ENCODE results near the gene AMZ1.
A peak's percentile ranks its signal among the peaks of the same experiment; 100 is the strongest.

Gene AMZ1

DNA sequence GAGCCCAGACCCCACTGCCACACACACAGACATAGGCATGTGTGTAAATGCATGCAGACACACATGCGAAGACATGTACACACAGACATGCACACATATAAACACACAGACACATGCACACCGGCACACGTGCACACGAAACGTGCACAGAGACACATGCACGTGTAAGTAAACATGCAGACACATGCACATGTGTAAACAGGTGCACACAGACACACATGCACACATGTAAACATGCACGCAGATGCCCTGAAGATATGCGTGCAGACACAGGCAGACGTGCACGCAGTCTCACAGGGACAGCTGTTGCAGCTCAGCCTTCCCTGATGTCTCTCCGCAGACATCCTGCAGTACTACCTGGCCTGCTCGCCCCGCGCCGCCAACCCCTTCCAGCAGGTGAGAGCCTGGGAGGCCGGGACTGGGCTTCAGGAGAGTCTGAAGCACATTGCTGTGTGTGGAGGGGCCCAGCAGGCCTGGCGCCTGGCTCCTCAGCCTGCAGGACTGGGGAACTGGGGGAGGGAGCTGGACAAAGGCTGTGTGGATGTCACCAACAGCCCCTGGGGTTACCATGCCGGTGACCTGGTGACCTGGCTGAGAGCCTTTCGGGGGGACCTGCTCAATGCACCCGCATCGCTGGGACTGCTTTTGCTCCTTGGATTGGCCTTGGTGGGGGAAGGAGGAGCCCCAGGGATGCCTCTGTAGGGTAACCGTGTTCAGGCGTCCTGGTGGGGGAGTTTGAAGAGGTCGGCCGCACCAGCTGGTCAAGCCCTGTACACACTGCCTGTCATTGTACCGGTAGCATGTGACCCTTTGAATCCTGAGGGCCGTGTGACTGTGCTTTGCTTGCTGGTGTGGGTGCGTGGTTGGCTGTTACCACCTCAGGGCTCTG, 35.9 kb upstream of the AMZ1 start:
- no peak for DNase-seq (ENCODE audit: low spot score)

DNA sequence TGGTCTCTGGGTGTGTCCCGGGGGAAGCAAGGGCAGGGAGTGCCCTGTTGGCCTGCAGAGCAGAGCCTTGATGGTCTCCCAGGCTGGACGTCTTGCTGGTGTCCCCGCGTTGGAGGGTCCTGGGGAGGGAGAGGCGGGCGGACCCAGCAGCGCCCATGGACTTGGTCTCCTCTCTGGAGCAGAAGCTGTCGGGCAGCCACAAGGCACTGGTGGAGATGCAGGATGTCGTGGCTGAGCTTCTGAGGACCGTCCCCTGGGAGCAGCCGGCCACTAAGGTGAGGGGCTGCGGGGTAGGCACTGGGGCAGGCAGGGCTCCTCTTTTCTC, 35.3 kb upstream of the AMZ1 start:
- DNase-seq (ENCODE audit: low spot score) = no peak

DNA sequence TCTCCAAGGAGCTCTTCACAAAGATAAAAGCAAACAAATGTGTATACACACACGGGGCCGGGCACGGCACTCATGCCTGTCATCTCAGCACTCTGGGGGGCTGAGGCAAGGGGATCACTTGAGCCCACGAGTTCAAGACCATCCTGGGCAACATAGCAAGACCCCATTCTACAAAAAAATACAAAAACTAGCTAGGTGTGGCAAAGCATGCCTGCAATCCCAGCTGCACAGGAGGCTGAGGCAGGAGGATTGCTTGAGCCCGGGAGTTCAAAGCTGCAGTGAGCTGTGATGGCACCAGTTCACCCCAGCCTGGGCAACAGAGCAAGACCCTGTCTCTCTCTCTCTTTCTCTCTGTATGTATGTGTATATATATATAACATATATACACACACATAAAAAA, 33.9 kb upstream of the AMZ1 start:
- no peak for DNase-seq (ENCODE audit: low spot score)

DNA sequence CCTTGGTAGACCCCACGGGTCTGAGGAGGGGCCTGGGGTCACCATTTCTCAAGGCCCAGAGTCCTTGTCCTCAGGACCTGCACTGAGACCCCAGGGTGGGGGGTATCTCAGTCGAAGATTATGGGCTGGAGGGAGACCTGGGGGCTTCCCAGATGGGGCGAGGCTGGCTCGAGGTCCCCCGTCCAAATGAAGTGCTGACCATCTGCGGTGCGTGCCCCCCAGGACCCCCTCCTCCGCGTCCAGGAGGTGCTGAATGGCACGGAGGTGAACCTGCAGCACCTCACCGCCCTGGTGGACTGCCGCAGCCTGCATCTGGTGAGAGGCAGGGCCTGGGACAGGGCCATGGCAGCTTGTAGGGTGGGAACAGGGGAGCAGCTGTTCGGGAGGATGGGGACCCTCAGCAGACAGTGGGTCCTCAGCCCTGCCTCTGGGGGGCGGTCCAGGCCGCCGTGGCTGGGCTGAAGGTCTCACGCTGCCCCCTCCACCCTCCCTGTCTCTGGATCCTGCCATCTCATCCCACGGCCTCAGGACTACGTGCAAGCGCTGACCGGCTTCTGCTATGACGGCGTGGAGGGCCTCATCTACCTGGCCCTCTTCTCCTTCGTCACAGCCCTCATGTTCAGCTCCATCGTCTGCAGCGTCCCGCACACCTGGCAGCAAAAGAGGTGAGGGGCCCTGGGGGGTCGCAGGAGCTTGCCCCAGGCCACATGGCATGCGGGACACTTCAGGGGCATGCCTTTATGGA, 32.0 kb upstream of the AMZ1 start:
- no peak for DNase-seq (ENCODE audit: low spot score)

- DNase-seq (ENCODE audit: low spot score) = no peak
These were observed 30.8 kb upstream of the AMZ1 start for GRCh38 chr7:2657208-2657607.

- DNase-seq (ENCODE audit: low spot score) = no peak
These were observed 29.9 kb upstream of the AMZ1 start for GRCh38 chr7:2657920-2658671.

DNA sequence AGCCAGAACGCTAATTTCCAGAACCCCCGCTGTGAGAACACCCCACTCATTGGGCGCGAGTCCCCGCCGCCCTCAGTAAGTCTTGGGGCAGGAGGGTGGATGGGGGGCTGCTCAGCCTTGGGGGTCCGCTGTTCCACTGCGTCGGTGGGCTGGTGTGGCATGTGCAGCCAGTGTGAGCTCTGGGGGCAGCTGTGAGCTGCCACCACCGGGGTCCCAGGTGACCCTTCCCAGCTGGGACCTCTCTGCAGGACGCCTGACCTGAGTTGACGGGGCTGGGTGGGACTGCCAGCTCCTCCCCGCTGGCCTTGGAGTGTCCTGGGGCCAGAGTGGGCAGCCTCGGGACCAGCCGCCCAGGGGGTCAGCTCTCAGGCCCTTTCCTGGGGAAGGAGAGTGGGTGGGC, 29.1 kb upstream of the AMZ1 start:
- DNase-seq (ENCODE audit: low spot score) = no peak

GRCh38 chr7:2659556-2660358, 28.2 kb upstream of the AMZ1 start:
- peak; percentile 65 for DNase-seq (ENCODE audit: low spot score)

- DNase-seq (ENCODE audit: low spot score) = no peak
These were observed 27.5 kb upstream of the AMZ1 start for GRCh38 chr7:2660359-2661095.

- DNase-seq (ENCODE audit: low spot score) = no peak
These were observed 26.9 kb upstream of the AMZ1 start for GRCh38 chr7:2661096-2661449.

DNA sequence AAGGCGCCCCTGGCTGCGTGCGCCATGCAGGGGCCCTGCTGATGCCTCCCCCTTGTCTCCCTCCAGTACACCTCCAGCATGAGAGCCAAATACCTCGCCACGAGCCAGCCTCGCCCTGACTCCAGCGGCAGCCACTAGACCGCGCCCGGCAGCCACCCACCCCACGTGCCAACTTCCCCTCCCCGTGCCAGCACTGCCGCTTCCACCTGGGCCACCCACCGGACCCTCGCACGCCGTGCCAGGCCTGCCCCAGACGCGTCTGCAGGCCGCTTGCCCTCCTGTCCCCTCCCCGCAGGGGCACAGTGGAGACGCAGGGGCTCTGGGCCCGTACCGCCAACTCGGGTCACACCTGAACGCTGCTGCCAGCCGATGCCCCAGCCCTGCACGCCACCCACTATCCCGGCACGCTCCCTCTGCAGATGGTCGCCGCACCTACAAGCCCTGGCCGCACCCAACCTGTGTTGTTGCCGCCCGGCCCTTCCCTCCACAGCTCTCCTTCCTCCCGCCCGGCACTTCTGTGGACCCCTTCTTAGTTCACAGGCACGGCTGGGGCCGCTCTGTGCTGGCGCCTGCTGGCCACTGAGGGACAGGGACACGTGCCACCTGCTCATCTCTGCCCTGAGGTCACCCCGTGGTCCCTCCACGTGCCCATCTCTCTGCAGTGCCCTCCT, 26.3 kb upstream of the AMZ1 start:
- DNase-seq (ENCODE audit: low spot score) = no peak

DNA sequence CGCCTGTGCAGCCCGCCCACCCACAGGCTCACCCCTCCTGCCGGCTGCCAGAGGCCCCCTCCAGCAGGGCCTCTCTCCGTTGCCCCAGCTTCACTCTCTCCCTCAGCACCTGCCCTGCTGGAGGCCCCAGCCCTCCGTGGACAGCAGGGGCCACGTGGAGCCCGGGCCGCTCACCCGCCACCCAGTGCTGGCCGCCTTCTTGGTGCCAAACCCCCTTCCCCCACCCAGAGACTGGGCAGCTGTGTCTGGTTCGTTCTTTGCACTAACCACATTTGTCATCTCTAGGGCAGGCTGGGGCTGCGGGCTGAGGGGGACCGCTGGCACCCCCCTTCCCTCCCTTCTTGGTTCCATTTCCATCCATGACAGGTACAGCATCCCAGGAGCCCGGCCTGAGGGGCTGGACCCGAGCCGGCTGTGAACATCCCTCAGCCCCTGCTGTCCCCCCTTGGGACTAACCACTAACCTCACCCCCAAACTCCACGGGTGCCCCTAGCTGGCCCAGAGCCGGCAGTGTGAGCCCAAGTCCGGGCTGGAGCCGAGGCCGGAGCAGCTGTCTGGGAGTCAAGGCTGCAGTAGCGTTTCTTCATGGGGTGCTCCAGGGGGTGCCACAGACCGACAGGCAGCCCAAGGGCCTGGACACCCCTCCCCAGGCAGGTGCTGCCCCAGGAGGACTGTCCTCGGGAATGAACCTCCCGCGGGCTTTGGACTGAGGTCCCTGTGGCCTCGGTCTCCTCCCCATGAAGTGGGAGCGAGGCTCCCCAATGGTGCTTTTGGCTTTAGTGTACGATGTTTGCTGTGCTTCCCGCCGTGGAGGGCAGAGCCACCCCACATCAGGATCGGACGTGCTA, 25.5 kb upstream of the AMZ1 start:
- DNase-seq (ENCODE audit: low spot score) = no peak

- no peak for DNase-seq (ENCODE audit: low spot score)
These were observed 24.7 kb upstream of the AMZ1 start for GRCh38 chr7:2663121-2663886.

DNA sequence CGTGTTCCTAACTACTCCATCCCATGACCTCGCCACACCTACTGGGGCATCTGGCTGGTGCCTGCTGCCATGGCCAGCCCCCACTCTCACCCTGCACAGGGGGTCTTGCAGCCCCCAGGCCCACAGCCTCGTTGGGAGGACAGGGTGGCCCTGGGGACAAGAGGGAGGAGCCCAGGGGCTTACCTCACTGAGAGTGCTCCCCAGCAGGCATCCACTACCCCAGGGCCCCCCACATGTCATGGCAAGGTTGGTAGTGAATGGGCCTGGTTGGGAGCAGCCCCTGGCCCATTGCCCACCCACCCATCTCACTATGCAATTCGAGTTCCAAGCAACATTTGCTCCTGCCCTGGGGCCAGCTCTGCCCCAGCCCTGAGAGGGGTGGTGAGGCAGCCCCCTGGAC, 24.0 kb upstream of the AMZ1 start:
- no peak for DNase-seq (ENCODE audit: low spot score)

GRCh38 chr7:2665359-2665791, 22.6 kb upstream of the AMZ1 start:
- DNase-seq (ENCODE audit: low spot score) = no peak

GRCh38 chr7:2666155-2666554, 21.8 kb upstream of the AMZ1 start:
- no peak for DNase-seq (ENCODE audit: low spot score)

DNA sequence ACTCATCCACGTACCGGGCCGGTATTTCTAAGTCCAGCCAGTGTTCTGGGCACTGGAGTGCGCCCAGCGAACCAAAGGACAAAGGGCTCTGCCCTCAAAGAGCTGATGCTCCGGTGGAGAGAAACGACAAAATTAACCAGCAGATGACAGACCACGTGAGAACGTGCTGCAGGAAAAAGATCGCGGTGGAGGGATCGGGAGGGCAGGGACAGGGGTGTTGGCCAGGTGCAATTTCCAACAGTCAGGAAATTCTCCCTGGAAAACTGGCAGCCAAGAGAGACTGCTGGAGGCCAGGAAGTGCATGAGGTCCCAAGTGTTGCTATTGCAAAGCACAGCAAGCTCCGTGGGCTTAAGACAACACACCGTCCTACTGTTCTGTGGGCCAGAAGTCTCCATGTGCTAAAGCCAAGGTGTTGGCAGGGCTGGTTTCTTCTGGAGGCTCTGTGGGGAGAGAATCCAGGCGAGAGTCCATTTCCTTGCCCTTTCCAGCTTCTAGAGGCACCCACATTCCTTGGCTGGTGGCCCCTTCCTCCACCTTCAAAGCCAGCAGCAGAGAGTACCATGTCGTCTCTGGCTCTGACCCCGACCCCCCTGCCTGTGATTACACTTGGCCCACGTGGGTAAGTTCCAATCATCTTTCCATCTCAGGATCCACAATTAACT, 21.3 kb upstream of the AMZ1 start:
- DNase-seq (ENCODE audit: low spot score) = no peak

- no peak for DNase-seq (ENCODE audit: low spot score)
These were observed 20.2 kb upstream of the AMZ1 start for GRCh38 chr7:2667843-2668242.

DNA sequence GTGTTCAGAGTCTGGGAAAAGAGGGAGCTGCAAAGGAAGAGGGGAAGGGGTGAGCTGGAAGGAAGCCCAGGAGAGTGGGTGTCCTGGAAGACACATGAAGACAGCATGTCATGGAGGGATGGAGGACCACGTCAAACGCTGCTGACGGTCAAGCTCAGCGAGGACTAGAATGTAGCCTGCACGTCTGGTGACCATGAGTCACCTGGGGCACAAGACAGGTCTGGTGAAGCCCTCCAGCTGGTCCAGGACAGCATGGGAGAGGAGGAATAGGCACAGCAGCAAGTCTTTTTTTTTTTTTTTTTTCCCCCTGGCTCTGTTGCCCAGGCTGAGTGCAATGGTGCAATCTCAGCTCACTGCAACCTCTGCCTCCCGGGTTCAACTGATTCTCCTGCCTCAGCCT, 19.6 kb upstream of the AMZ1 start:
- no peak for DNase-seq (ENCODE audit: low spot score)

Data from cerebellar cortex (tissue), 1 donor.